ENCODE data around the gene THOC5. TPM values are rescaled to one million over a fixed set of nuclear protein-coding genes. Genes with fewer than 3 reads are reported as not detected.

THOC5 gene
- total RNA-seq, 2 experiments from 2014 or later = 35.9 to 56.7 TPM

- no peak for TF ChIP-seq CTCF (conservative IDR thresholded peaks at IDR 0.05; ENCODE audit: low read length)
- no peak for TF ChIP-seq EZH2phosphoT487 (IDR thresholded peaks at IDR 0.05; ENCODE audit: borderline replicate concordance, low read depth, low read length)
- Histone ChIP-seq H3K36me3 (ENCODE audit: insufficient read depth, low read length) (peaks cover 76% of the 10 kb centered on the region), H3K4me3 (ENCODE audit: low read depth, low read length, poor library complexity, severe bottlenecking) (no peak overlapping the region), H3K4me2 (ENCODE audit: low read length) (no peak overlapping the region), H3K9me2 (ENCODE audit: insufficient read depth, low read length) (no peaks in the 10 kb centered on the region), H3K4me1 (ENCODE audit: insufficient read depth, low read length, poor library complexity, severe bottlenecking) (peaks cover 3% of the 10 kb centered on the region), H3K27ac (ENCODE audit: low read depth, low read length, poor library complexity, severe bottlenecking) (no peak overlapping the region), H3K79me2 (ENCODE audit: insufficient read depth, low read depth, low read length) (no peaks in the 10 kb centered on the region), H3K9me3 (ENCODE audit: low read length) (no peaks in the 10 kb centered on the region), H4K20me1 (ENCODE audit: insufficient read depth, low read length) (no peaks in the 10 kb centered on the region), H2AFZ (ENCODE audit: low read length) (no peak overlapping the region)
- intact Hi-C loops (cut with micrococcal nuclease; ENCODE audit: unreplicated experiment) = no loop called here
- ChIA-PET CTCF (ENCODE audit: unreplicated experiment) (no interaction called here), POLR2A (no interaction called here)
- no TSS peak for BruUV-seq (replicated peaks)
- DNase-seq (ENCODE audit: low spot score) = no peak
These were observed 11.7 kb downstream of the THOC5 start for GRCh38 chr22:29541845-29542244.

GRCh38 chr22:29539105-29539504 lies 14.5 kb downstream of the THOC5 start:
- H3K4me2 ChIP-seq (ENCODE audit: low read length) = no peak overlapping the region
- CTCF ChIA-PET (ENCODE audit: unreplicated experiment) = no interaction called here
- no TSS peak for BruUV-seq (replicated peaks)
- H2AFZ ChIP-seq (ENCODE audit: low read length) = no peak overlapping the region
- H3K9me2 ChIP-seq (ENCODE audit: insufficient read depth, low read length) = no peaks in the 10 kb centered on the region
- peaks cover 3% of the 10 kb centered on the region for H3K9me3 ChIP-seq (ENCODE audit: low read length)
- H3K4me1 ChIP-seq (ENCODE audit: insufficient read depth, low read length, poor library complexity, severe bottlenecking) = peaks cover 3% of the 10 kb centered on the region
- H3K4me3 ChIP-seq (ENCODE audit: low read depth, low read length, poor library complexity, severe bottlenecking) = no peak overlapping the region
- peaks cover 89% of the 10 kb centered on the region for H3K36me3 ChIP-seq (ENCODE audit: insufficient read depth, low read length)
- no peak for DNase-seq (ENCODE audit: low spot score)
- TF ChIP-seq EZH2phosphoT487 (IDR thresholded peaks at IDR 0.05; ENCODE audit: borderline replicate concordance, low read depth, low read length) (no peak), CTCF (conservative IDR thresholded peaks at IDR 0.05; ENCODE audit: low read length) (no peak)
- no peaks in the 10 kb centered on the region for H3K79me2 ChIP-seq (ENCODE audit: insufficient read depth, low read depth, low read length)
- H4K20me1 ChIP-seq (ENCODE audit: insufficient read depth, low read length) = no peaks in the 10 kb centered on the region; the same call in 1 of the 2 replicates
- POLR2A ChIA-PET = no interaction called here
- intact Hi-C loops (cut with micrococcal nuclease; ENCODE audit: unreplicated experiment) = no loop called here
- H3K27ac ChIP-seq (ENCODE audit: low read depth, low read length, poor library complexity, severe bottlenecking) = no peak overlapping the region

- DNase-seq (ENCODE audit: low spot score) = no peak
- Histone ChIP-seq H3K4me1 (ENCODE audit: insufficient read depth, low read length, poor library complexity, severe bottlenecking) (no peaks in the 10 kb centered on the region), H3K4me3 (ENCODE audit: low read depth, low read length, poor library complexity, severe bottlenecking) (no peak overlapping the region), H3K79me2 (ENCODE audit: insufficient read depth, low read depth, low read length) (no peaks in the 10 kb centered on the region), H3K9me2 (ENCODE audit: insufficient read depth, low read length) (no peaks in the 10 kb centered on the region), H3K36me3 (ENCODE audit: insufficient read depth, low read length) (peaks cover 91% of the 10 kb centered on the region), H3K4me2 (ENCODE audit: low read length) (no peak overlapping the region), H4K20me1 (ENCODE audit: insufficient read depth, low read length) (no peaks in the 10 kb centered on the region; the same call in 1 of the 2 replicates), H3K27ac (ENCODE audit: low read depth, low read length, poor library complexity, severe bottlenecking) (no peak overlapping the region), H2AFZ (ENCODE audit: low read length) (no peak overlapping the region), H3K9me3 (ENCODE audit: low read length) (peaks cover 13% of the 10 kb centered on the region)
- ChIA-PET CTCF (ENCODE audit: unreplicated experiment) (interaction anchor here (0.7 kb wide), 1 partner anchor 17 kb away, joined by 3 read pairs; the partner anchor contains the start of gene THOC5), POLR2A (no interaction called here)
- TF ChIP-seq CTCF (conservative IDR thresholded peaks at IDR 0.05; ENCODE audit: low read length) = no peak
- TF ChIP-seq EZH2phosphoT487 (IDR thresholded peaks at IDR 0.05; ENCODE audit: borderline replicate concordance, low read depth, low read length) = no peak
- intact Hi-C loops (cut with micrococcal nuclease; ENCODE audit: unreplicated experiment) = no loop called here
- BruUV-seq (replicated peaks) = no TSS peak
These were observed 17.1 kb downstream of the THOC5 start for GRCh38 chr22:29536411-29536810.

Measured in OCI-LY7 (cell line).